AG08396 (cell line): ENCODE results near the gene IL23A.
"Not testable (repeated sequence)": the region's sequence is repeated elsewhere in the genome, so short reads cannot be mapped to it uniquely, and the experiment has no call there.

ENCODE experiments used
- DNase-seq: peaks from one replicate; pipeline ENCODE4 v3.0.0; 2012; ENCODE audit warnings: low spot score, mixed read lengths

The IL23A gene, protein sequence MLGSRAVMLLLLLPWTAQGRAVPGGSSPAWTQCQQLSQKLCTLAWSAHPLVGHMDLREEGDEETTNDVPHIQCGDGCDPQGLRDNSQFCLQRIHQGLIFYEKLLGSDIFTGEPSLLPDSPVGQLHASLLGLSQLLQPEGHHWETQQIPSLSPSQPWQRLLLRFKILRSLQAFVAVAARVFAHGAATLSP

DNA sequence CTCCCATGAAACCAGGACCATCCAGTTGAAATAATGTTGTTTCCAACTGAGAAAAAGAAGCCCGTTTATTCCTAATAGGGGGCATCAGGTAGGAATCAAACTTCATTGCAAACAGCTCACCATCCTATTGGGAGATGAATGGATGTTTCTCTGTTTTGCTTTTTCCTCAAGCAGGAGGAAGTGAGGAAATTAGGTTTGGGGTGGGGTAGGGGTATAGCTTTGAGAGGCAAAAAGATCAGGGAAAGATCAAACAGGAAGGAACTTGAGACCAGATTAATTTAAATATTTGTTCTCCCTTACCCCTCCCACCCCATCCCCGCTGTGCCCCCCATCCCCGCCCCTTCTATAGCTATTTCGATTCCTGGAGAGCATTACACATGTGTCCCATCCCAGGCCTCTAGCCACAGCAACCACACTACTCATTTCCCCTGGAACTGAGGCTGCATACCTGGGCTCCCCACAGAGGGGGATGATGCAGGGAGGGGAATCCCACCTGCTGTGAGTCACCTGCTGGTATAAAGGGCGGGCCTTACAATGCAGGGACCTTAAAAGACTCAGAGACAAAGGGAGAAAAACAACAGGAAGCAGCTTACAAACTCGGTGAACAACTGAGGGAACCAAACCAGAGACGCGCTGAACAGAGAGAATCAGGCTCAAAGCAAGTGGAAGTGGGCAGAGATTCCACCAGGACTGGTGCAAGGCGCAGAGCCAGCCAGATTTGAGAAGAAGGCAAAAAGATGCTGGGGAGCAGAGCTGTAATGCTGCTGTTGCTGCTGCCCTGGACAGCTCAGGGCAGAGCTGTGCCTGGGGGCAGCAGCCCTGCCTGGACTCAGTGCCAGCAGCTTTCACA is at the start of gene IL23A:
Gene IL23A (plus strand): TSS at position 577 of the 850 bp plus-strand sequence. CDS start 161 bp downstream, at position 738.
- DNase-seq, result no peak

DNA sequence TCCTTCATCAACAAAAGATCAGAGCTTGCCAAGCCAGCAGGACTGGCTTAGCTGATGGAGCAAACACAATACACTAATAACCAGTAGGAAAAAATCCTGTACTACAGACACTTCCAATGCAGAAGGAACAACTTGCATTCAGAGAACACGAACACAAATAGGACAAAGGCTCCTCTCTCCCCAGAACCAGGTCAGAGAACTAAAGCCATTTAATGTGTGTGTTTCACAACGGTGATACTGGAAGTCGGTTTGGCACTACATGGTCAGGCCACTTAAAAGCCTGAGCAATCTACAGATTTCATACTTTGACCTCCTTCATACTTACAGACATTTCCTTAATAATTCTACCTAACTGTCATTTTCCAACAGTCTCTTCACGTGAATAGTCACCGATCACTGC is 44.9 kb upstream of the IL23A start:
- no peak for DNase-seq

DNA sequence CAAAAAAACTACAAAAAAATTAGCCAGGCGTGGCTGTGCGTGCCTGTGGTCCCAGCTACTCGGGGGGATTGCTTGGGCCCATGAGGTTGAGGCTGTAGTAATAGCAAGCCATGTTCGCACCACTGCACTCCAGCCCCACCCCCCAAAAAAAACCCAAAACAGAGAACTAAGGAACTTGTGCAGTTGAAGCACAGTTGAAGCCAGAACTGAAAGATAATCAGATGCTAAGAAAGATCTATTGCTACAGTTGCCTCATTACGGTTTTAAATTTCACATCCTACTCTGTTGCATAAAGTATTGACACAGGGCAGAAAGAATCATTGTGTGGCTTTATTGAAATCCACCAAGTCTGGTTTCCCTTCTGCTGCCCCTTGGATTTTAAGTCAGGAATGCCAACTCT is 42.4 kb upstream of the IL23A start:
- no peak for DNase-seq

GRCh38 chr12:56297400-56297799 is 41.3 kb upstream of the IL23A start:
- DNase-seq, result no peak

DNA sequence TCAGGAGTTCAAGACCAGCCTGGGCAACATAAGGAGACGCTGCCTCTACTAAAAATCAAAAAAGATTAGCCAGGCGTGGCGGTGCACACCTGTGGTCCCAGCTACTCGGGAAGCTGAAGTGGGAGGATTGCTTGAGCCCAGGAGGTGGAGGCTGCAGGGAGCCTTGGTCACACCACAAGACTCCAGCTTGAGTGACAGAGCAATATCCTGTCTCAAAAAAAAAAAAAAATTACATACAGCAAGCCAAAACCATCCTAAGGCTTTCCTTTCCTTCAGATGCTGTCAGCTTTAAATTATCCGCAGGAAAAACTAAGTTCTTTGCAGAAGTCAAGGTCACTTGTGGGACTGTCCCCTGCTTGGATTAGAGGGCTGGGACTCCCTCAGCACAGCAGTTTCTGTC is 39.9 kb upstream of the IL23A start:
- no peak for DNase-seq

GRCh38 chr12:56299308-56299852 is 39.3 kb upstream of the IL23A start:
- DNase-seq, result peak; percentile 17

DNA sequence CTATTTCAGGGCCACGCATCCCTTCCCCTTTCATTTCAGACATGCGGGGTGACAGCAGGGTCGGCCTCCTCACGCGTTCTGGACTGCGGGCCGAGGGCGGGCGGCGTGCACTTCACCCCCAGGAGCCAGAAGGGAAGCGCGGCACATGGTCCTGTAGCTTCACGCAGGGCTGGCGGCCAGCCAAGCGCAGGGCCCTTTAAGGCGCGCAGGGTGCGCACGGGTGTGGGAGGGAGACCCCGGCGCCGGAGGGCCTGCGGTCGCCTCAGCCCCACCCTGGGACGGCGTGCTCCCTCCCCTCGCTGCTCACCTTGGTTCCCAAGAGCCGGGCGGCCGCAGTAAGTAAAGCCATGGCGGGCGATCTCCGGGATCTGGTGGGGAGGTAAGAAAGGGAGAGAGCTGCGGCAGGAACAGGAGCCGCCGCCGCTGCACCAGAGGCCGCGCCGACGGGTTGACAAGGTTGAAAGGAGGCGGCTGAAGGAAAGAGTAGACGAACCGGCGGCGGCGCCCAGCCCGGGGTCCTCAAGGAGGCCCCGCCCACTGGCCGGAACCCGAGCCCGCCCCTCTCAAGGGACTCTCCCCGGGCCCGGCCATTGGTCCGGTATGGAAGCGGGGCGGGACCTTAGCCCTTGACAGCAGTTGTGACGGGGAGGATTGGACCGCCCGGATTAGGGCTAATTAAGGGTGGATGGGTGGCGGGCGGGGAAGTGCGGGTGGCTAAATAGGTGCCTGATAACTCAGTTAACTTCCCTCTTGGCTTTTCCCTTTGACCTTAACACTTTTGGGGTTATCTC is 38.6 kb upstream of the IL23A start, which contains the start of gene CS:
Gene CS (minus strand): TSS at position 478 of the 791 bp plus-strand sequence. CDS start 129 bp downstream, at position 349.
- DNase-seq, result peak; percentile 97

DNA sequence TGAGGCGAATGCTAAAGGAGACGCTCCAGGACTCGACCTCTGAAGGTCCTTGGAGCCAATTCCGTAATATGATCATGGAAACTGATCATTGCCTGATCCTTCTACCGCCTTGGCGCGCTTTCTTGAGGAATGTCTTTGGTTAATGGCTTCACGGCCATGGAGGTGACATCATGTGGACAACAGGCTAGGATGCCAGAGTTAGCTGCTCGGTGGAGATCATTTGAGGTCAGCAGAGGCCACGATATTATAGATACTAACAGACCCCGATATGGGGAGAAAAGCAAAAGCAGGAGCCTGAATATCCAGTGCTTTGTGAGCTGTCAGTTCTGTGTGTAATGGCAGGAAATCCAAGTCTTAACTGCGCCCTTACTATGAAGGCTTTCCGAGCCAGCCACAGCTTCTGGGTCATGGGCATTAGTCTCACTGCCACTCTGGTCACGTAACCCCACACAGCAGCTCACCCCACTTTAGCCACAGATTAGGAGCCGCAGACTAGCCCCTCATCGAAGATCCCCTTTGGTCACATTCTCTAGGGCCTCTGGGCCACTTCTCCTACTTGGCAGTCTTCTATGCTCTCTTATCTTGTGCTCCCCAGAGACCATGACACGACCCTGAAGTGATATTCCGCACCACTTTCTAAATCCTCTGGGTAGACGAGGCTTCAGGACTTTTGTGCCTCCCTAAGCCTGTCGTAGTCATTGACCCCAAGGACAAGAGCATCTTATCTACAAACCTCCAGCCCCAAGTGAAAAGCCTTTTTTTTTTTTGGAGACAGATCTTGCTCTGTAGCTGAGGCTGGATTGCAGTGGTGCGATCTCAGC is 37.8 kb upstream of the IL23A start:
- DNase-seq, result no peak

GRCh38 chr12:56304276-56304675 is 34.4 kb upstream of the IL23A start:
- DNase-seq, result no peak

GRCh38 chr12:56304872-56305590 is 33.7 kb upstream of the IL23A start:
- no peak for DNase-seq

DNA sequence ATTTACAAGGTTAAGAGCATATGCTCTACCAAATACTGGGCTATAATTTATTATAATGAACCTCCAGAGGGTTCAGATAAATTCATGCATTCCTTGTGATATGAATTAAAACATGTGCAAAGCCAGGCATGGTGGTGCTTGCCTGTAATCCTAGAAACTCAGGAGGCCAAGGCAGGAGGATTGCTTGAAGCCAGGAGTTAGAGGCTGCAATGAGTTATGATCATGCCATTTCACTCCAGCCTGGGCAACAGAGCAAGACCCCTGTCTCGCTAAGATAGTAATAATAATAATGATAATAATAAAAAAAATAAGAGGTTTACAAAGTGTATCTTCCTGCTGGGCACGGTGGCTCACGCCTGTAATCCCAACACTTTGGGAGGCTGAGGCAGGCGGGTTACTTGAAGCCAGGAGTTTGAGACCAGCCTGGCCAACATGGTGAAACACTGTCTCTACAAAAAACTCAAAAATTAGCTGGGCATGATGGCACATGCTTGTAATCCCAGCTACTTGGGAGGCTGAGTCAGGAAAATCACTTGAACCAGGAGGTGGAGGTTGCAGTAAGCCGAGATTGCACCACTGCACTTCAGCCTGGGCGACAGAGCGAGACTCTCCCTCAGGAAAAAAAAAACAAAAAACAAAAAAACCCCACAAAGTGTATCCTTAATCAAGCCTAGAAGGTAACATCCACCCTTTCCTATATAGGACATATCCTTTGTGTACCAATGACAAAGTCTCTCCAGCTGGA is 31.3 kb upstream of the IL23A start:
- DNase-seq, result no peak

- DNase-seq, result no peak
These were observed 30.0 kb upstream of the IL23A start for GRCh38 chr12:56308714-56309113.

DNA sequence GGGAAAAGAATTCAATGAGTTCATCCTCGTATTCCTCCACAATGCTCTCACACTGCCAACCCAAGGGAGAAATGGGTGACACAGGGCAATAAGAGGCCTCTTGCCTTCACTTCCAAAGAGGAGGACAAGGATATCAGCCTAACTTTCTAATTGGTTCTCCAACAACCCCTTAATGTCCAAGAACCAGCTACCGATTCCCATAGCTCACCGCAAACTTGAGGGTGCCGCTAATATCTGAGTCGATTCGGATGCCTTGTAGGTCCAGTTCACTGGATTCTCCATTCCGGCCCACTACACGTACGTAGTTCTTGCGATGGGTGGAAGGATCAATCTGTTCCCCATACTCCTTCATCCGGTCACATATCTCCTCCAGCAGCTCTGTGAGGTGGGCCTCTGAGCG is 27.7 kb upstream of the IL23A start:
- no peak for DNase-seq

- no peak for DNase-seq
These were observed 23.4 kb upstream of the IL23A start for GRCh38 chr12:56315249-56315621.

- peak; percentile 94 for DNase-seq
These were observed 22.8 kb upstream of the IL23A start, which contains the start of gene CNPY2 for GRCh38 chr12:56315622-56316473. CNPY2 (minus strand) TSS chr12:56315988; CDS start chr12:56315217, 771 bp downstream.

GRCh38 chr12:56317675-56318074 is 21.0 kb upstream of the IL23A start:
- no peak for DNase-seq

DNA sequence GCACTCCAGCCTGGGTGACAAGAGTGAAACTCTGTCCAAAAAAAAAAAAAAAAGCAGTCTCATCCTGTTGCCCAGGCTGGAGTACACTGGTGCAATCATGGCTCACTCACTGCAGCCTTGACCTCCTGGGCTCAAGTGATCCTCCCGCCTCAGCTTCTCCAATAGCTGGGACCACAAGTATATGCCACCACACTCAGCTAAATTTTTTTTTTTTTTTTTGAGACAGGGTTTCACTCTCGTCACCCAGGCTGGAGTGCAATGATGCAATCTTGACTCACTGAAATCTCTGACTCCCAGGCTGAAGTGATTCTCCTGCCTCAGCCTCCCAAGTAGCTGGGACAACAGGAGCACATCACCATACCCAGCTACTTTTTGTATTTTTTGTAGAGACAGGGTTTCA is 17.7 kb upstream of the IL23A start:
- no peak for DNase-seq

- not testable (repeated sequence) for DNase-seq
These were observed 17.1 kb upstream of the IL23A start for GRCh38 chr12:56321610-56322009.

DNA sequence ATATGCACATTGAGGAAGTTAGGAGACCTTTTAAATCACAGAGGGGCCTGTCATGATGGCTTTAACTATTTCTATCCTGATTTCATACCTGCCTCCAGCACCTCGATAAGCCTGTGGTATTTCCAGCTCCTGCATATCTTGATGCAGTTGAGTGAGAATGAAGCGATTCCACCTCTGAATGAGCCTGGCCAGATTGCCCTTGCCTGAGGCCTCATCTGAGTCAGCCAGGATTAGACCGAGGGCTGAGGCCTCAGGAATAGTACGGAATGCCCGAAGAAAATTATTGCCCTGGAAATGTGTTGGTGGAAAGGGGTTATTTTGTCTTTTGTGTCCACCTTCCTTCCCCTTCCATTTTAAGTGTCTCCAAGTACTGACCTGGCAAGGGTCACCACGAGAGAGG is 14.5 kb upstream of the IL23A start:
- DNase-seq, result no peak
